Cerebellar cortex (tissue), 1 donor: ENCODE results near the gene EFEMP1.
"Not testable (repeated sequence)": the region's sequence is repeated elsewhere in the genome, so short reads cannot be mapped to it uniquely, and the experiment has no call there.

Source experiments
- DNase-seq: peaks from one replicate; pipeline ENCODE4 v3.0.0-alpha.2; 2015; ENCODE audit warnings: low spot score

EFEMP1 gene

GRCh38 chr2:55827855-55828254 lies 95.7 kb downstream of the EFEMP1 start:
- no peak for DNase-seq

GRCh38 chr2:55827428-55827827 lies 96.2 kb downstream of the EFEMP1 start:
- not testable (repeated sequence) for DNase-seq

- no peak for DNase-seq
These were observed 97.3 kb downstream of the EFEMP1 start for GRCh38 chr2:55826246-55826645.

- no peak for DNase-seq
These were observed 99.0 kb downstream of the EFEMP1 start for GRCh38 chr2:55824551-55825096.
